K562 (cell line): ENCODE results near the gene EPHB2. TPM values are rescaled to one million over a fixed set of nuclear protein-coding genes. Genes with fewer than 3 reads are reported as not detected.

Experiments used
- ATAC-seq: fragments of 200-7000 bp; cut with Tn5 transposase; 3 replicates; pipeline ENCODE4 v1.9.1; 2020; ENCODE audit warnings: moderate library complexity
- BruUV-seq: library from RNA; stranded (reverse); fragments of 400-500 nt; replicated peaks from 2 replicates; lab custom pipeline; 2021; lab: Mats Ljungman, UMichigan
- CTCF ChIA-PET: fragments of 300-600 bp; formaldehyde crosslinking; extraction: SDS; loops from one replicate; lab custom pipeline; 2021; ENCODE audit warnings: low intra/inter-chr PET ratio; lab: Yijun Ruan, JAX
- POLR2A ChIA-PET: fragments of 300-600, 350-650 bp; sonication (Branson Sonifier 250); formaldehyde crosslinking; extraction: SDS; loops from one replicate; lab custom pipeline; 2021; ENCODE audit warnings: antibody characterized with exemption, inconsistent platforms; lab: Yijun Ruan, JAX
- DNase-seq, 4 experiments: peaks; one replicate each; pipeline versions ENCODE4 v3.0.0 to v3.0.0-alpha.2; 2011 to 2018; ENCODE audit warnings: low spot score in 3 of 4, mixed read lengths in 3 of 4; ENCODE audit errors: extremely low read depth in 1 of 4
- FAIRE-seq: peaks from 2 replicates; lab custom pipeline; 2011; peaks lifted over from hg19 to GRCh38; lab: Jason Lieb, UNC
- H2AFZ ChIP-seq: 2 replicates; pipeline ENCODE4 v1.6.0; 2011; ENCODE audit warnings: low read depth, low read length, control low read depth, inconsistent platforms
- H3K27ac ChIP-seq: fragments of 200-600 bp; 3 replicates; pipeline ENCODE4 v1.8.0; 2011; ENCODE audit warnings: low read depth, mild to moderate bottlenecking, control low read depth, inconsistent platforms, low read length, moderate library complexity, mixed read lengths; ENCODE audit errors: extremely low read depth
- H3K27me3 ChIP-seq, 2 experiments: fragments of 300-600 bp in 1 of 2; 2 replicates in 1 of 2; 3 replicates in 1 of 2; pipeline versions ENCODE4 v1.6.0 to v1.8.0; 2011; ENCODE audit warnings: inconsistent platforms in 2 of 2, low read length in 2 of 2, mild to moderate bottlenecking in 1 of 2, mixed read lengths in 1 of 2, moderate library complexity in 1 of 2; ENCODE audit not compliant: control insufficient read depth in 2 of 2, insufficient read depth in 2 of 2
- H3K36me3 ChIP-seq: fragments of 300-600 bp; 3 replicates; pipeline ENCODE4 v1.8.0; 2011; ENCODE audit warnings: mild to moderate bottlenecking, low read length, inconsistent platforms; ENCODE audit not compliant: control insufficient read depth, insufficient read depth
- H3K4me1 ChIP-seq, 2 experiments: fragments of 200-600 bp in 1 of 2; replicated peaks in 1 of 2; 2 replicates in 1 of 2; 3 replicates in 1 of 2; pipeline versions ENCODE4 v1.5.1 to v1.8.0; 2011; ENCODE audit warnings: inconsistent platforms in 2 of 2, low read length in 2 of 2, mild to moderate bottlenecking in 1 of 2, mixed read lengths in 1 of 2, moderate library complexity in 1 of 2; ENCODE audit not compliant: control insufficient read depth in 2 of 2, insufficient read depth in 2 of 2
- H3K4me2 ChIP-seq: 2 replicates; pipeline ENCODE4 v1.6.1; 2011; ENCODE audit warnings: low read length, control low read depth, inconsistent platforms, mixed read lengths; ENCODE audit not compliant: insufficient read depth
- H3K4me3 ChIP-seq: fragments of 200-600 bp; sonication (generic), shearing (Covaris generic); 2 replicates; pipeline ENCODE4 v1.5.1; 2016; ENCODE audit warnings: control low read depth, inconsistent platforms
- H3K79me2 ChIP-seq: fragments of 200-600 bp; 3 replicates; pipeline ENCODE4 v1.8.0; 2011; ENCODE audit warnings: low read length, inconsistent platforms; ENCODE audit not compliant: control insufficient read depth, insufficient read depth
- H3K9ac ChIP-seq, 2 experiments: 2 replicates each; pipeline versions ENCODE4 v1.6.0 to v1.6.1; 2011; ENCODE audit warnings: low read depth in 2 of 2, low read length in 2 of 2, control low read depth in 1 of 2, inconsistent platforms in 1 of 2, mild to moderate bottlenecking in 1 of 2, mixed read lengths in 1 of 2; ENCODE audit not compliant: insufficient read depth in 1 of 2
- H3K9me1 ChIP-seq: one replicate; pipeline ENCODE4 v1.6.0; 2011; ENCODE audit warnings: inconsistent platforms, mild to moderate bottlenecking, low read length, moderate library complexity; ENCODE audit not compliant: control insufficient read depth, insufficient read depth
- H3K9me3 ChIP-seq: replicated peaks from 2 replicates; pipeline ENCODE4 v1.5.1; 2011; ENCODE audit warnings: low read depth, low read length, inconsistent platforms; ENCODE audit not compliant: control insufficient read depth, insufficient read depth
- H4K20me1 ChIP-seq: replicated peaks from 2 replicates; pipeline ENCODE4 v1.6.1; 2011; ENCODE audit warnings: low read length, inconsistent platforms, mixed read lengths; ENCODE audit not compliant: control insufficient read depth, insufficient read depth
- CREB3 ChIP-seq: fragments of 450-650 bp; conservative IDR thresholded peaks from 2 replicates; pipeline ENCODE4 v1.6.1; 2016; ENCODE audit warnings: missing genetic modification characterization, low read depth, mild to moderate bottlenecking, missing compliant biosample characterization, moderate library complexity
- NFXL1 ChIP-seq: fragments of 450-650 bp; formaldehyde crosslinking; IDR thresholded peaks from 2 replicates; pipeline ENCODE4 v1.4.0; 2021; ENCODE audit warnings: mild to moderate bottlenecking
- POLR2AphosphoS5 ChIP-seq: IDR thresholded peaks from 2 replicates; pipeline ENCODE4 v1.6.1; 2011; ENCODE audit warnings: mild to moderate bottlenecking, low read depth, low read length, moderate library complexity; ENCODE audit not compliant: control insufficient read depth, insufficient read depth
- PTRF ChIP-seq: fragments of 450-650 bp; IDR thresholded peaks from 2 replicates; pipeline ENCODE4 v1.6.1; 2016; ENCODE audit warnings: mild to moderate bottlenecking, missing genetic modification characterization, missing compliant biosample characterization
- ZC3H8 ChIP-seq: fragments of 450-650 bp; IDR thresholded peaks from 2 replicates; pipeline ENCODE4 v1.6.1; 2017
- ZEB2 ChIP-seq: fragments of 450-650 bp; IDR thresholded peaks from 2 replicates; pipeline ENCODE4 v1.6.1; 2016
- ZNF140 ChIP-seq: fragments of 250-450 bp; sonication (Bioruptor Pico); IDR thresholded peaks from 2 replicates; pipeline ENCODE4 v1.8.0; 2021; ENCODE audit warnings: moderate library complexity, mild to moderate bottlenecking, inconsistent platforms
- WGBS: fragments of 100-300 bp; shearing (Covaris generic); methylation state at CpG from one replicate; pipeline ENCODE4 v1.1.6; 2016; ENCODE audit warnings: low coverage, mixed read lengths; ENCODE audit not compliant: insufficient coverage; ENCODE audit errors: missing lambda C conversion rate; 5-methylcytosine and 5-hydroxymethylcytosine counted together
- in situ Hi-C: fragments of 300-500 bp; cut with MboI; formaldehyde crosslinking; loops from 4 replicates; pipeline ENCODE4 v1.15.0; 2018; ENCODE audit warnings: inconsistent platforms, mixed read lengths
- intact Hi-C: fragments of 100-400 bp; cut with micrococcal nuclease; formaldehyde crosslinking; loops from 2 replicates; pipeline ENCODE4 v1.14.2; 2022
- polyA plus RNA-seq, 8 experiments: library from polyadenylated mRNA; depleted of rRNA in 4 of 8; stranded (reverse) in 5 of 8; unstranded in 3 of 8; fragments of >200 nt; fragmentation: Nextera tagmentation in 2 of 8; fragmentation: Illumina TruSeq in 1 of 8; extraction: Ambion mirVana in 2 of 8; extraction: Trizol in 1 of 8; gene quantifications; 2 replicates each; pipeline versions ENCODE4 v1.2.1 to v1.2.3, GENCODE V29; 2011 to 2014; ENCODE audit warnings: inconsistent platforms in 1 of 8, missing spikeins in 1 of 8
- total RNA-seq, 7 experiments: library from RNA; depleted of rRNA in 6 of 7; stranded (reverse); fragments of >200 nt in 6 of 7; fragmentation: Illumina TruSeq in 2 of 7; extraction: Trizol in 2 of 7; gene quantifications; 2 replicates each; pipeline versions ENCODE4 v1.2.1 to v1.2.3, GENCODE V29; 2011 to 2021; ENCODE audit warnings: low replicate concordance in 1 of 7
- TF ChIP-seq, protein P1 (sequence below): IDR thresholded peaks from 2 replicates; pipeline ENCODE4 v1.6.1; 2012; ENCODE audit warnings: low read depth, low read length, improper control_type of control experiment, borderline replicate concordance

The EPHB2 gene
- total and polyA plus RNA-seq, 9 of the 15 experiments (the other 6 are each of a cell fraction or from before 2014, with no cell fraction given) = not detected

GRCh38 chr1:22895357-22895756 lies 184.7 kb downstream of the EPHB2 start:
- Histone ChIP-seq H3K9ac (no peak overlapping the region), H2AFZ (no peak overlapping the region), H3K4me3 (no peak overlapping the region), H3K4me1 (no peaks in the 10 kb centered on the region), H3K36me3 (no peaks in the 10 kb centered on the region), H4K20me1 (no peaks in the 10 kb centered on the region; the same call in 1 of the 2 replicates), H3K9me3 (no peaks in the 10 kb centered on the region), H3K9me1 (no peaks in the 10 kb centered on the region), H3K27ac (no peak overlapping the region), H3K79me2 (no peaks in the 10 kb centered on the region), H3K4me2 (no peak overlapping the region), H3K27me3 (peaks cover 14 to 44% of the 10 kb centered on the region in 2 experiments; a peak in 4 of 5 replicates)
- no peak for TF ChIP-seq NFXL1 (CRISPR knock-in tag)
- no peak for TF ChIP-seq ZC3H8
- no peak for TF ChIP-seq CREB3
- no peak for TF ChIP-seq PTRF (tag)
- no peak for TF ChIP-seq ZNF140 (CRISPR knock-in tag)
- TF ChIP-seq, protein P1, sequence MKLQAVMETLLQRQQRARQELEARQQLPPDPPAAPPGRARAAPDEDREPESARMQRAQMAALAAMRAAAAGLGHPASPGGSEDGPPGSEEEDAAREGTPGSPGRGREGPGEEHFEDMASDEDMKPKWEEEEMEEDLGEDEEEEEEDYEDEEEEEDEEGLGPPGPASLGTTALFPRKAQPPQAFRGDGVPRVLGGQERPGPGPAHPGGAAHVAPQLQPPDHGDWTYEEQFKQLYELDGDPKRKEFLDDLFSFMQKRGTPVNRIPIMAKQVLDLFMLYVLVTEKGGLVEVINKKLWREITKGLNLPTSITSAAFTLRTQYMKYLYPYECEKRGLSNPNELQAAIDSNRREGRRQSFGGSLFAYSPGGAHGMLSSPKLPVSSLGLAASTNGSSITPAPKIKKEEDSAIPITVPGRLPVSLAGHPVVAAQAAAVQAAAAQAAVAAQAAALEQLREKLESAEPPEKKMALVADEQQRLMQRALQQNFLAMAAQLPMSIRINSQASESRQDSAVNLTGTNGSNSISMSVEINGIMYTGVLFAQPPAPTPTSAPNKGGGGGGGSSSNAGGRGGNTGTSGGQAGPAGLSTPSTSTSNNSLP = no peak
- no peak for TF ChIP-seq POLR2AphosphoS5
- no peak for TF ChIP-seq ZEB2
- POLR2A ChIA-PET = no interaction called here
- ATAC-seq = no peak
- FAIRE-seq = no peak
- intact Hi-C loops = no loop called here
- in situ Hi-C loops = no loop called here
- BruUV-seq = no TSS peak
- no peak for DNase-seq
- CTCF ChIA-PET = no interaction called here
- WGBS = 0% methylated on average over 9 of the region's 9 CpGs
